NT2/D1 (cell line): ENCODE data around the gene YEATS4.

ENCODE experiments used
- YY1 ChIP-seq: IDR thresholded peaks from 2 replicates; pipeline ENCODE4 v1.6.1; 2011; ENCODE audit not compliant: insufficient read length, insufficient read depth
- ZNF274 ChIP-seq: IDR thresholded peaks from 2 replicates; pipeline ENCODE4 v1.6.1; 2011; ENCODE audit warnings: mild to moderate bottlenecking, low read depth, low read length

GRCh38 chr12:69318225-69318624 is 41.3 kb upstream of the YEATS4 start:
- TF ChIP-seq YY1 (no peak), ZNF274 (no peak)
